ENCODE data around the gene IRAK3. TPM values are rescaled to one million over a fixed set of nuclear protein-coding genes. Genes with fewer than 3 reads are reported as not detected.
A peak's percentile ranks its signal among the peaks of the same experiment; 100 is the strongest.
"Not testable (repeated sequence)": the region's sequence is repeated elsewhere in the genome, so short reads cannot be mapped to it uniquely, and the experiment has no call there.

The IRAK3 gene
- total RNA-seq, 1 donor from 2014 or later, result 3.2 TPM

DNA sequence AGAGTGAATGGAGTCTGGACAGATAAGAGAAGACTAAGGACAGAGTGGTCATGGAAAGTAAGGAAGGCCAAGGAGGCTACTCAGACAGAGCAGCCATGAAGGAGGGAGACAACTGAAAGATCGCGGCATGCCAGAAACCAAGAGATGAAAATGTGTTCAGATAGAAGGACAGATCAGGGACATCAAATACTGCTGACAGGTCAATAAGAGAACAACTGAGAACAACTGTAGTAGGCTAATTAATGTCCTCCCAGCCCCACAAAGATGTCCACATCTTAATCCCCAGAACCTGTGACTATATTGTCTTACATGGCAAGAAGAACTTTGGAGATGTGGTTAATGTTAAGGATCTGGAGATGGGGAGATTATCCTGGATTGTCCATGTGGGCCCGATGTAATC, 98.3 kb downstream of the IRAK3 start:
- no peak for DNase-seq (ENCODE audit: low spot score)
- intact Hi-C loops (cut with DNase I), result no loop called here

DNA sequence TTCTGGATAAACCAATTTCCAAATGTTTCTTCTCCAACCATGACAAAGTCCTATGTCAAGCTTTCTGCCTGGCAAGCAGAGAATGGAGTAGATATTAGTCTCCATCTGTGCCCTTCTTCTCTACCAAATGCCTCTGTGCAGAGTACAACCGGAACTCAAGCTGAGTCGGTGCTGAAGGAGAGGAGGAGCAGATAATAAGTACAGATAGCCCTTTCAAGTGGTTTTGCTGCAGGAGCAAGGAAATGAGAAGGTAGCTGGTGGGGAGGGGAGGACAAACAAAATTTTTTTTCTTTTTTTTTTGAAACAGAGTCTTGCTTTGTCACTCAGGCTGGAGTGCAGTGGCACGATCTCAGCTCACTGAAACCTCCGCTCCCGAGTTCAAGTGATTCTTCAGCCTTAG, 99.1 kb downstream of the IRAK3 start:
- DNase-seq (ENCODE audit: low spot score), result no peak
- intact Hi-C loops (cut with DNase I), result no loop called here

DNA sequence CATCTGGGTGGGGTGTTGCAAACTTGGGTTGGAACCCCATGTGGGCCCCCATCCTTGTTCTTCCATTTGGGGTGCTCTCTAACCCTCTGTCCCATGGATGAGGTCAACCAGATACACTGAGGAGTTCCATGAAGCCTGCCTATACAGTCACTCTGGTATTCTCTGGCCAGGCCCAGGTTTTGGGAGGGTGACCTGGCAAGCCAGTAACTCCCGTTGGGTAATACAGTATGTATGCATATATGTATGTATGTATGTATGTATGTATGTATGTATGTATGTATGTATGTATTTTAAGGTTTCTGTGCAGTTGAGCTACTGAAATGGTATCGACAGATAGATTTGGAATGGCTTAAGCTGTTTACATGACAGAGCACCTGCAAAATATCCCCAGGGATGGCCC, 100.5 kb downstream of the IRAK3 start:
- no peak for DNase-seq (ENCODE audit: low spot score)
- intact Hi-C loops (cut with DNase I), result no loop called here

DNA sequence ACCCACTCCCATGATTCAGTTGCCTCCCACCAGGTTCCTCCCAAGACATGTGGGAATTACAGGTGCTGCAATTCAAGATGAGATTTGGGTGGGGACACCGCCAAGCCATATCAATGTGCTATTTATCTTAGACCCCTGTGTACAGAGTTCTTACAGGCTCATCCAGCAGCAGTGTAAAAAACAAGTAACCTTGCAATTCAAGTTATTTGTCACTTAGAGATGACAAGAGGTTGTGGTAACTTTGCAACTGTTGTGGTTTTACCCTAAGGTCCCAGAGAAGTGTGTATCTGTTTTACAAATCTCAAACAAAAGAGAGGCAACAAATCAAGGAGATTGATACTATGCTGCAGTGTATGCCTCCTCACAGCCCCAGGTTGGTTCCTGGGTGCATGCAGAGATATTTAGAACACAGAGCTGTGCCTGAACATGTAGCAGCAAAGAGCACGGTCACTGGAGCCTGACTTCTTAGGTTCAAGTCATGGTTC, 101.7 kb downstream of the IRAK3 start:
- no peak for DNase-seq (ENCODE audit: low spot score)
- intact Hi-C loops (cut with DNase I), result no loop called here

DNA sequence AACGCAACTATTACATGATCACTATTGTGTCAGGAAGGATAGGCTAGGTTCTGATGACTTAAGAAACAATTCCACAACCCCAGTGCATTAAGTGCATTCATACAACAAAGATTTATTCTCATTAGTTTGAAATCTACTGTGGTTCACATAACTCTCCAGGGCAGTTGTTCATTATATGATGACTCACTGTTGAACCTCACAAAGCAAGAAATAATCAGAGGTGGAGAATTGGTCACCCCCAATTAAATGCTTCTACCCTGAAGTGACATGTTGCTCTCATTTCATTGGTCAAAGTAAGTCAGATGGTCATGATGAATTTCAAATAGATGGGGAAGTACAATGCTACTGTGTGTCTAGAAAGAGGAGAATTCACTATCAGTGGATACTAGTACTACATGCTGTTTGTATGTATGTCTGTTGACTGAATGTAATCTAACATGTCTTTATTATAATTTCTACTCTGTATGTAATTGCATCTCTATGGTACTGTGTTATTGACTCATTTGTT, 107.2 kb downstream of the IRAK3 start:
- DNase-seq (ENCODE audit: low spot score), result no peak
- intact Hi-C loops (cut with DNase I), result no loop called here

DNA sequence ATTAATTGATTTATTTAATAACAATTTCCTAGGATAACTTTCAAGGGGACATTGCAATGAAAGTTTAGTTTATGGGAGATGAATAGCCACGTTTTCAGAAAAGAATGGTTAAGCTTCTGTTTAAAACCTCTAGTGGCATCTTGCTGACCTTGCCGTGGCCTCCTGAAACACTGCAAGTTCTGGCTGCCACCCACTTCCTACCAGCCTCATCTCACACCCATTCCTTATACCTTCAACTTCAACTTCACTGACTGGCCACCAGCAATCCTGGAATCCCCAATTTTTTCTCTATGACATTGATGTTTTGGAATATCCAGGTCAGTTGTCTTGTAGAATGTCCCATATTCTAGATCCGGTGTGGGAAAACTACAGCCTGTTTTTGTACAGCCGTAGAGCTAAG, 108.1 kb downstream of the IRAK3 start:
- DNase-seq (ENCODE audit: low spot score), result no peak
- intact Hi-C loops (cut with DNase I), result no loop called here

DNA sequence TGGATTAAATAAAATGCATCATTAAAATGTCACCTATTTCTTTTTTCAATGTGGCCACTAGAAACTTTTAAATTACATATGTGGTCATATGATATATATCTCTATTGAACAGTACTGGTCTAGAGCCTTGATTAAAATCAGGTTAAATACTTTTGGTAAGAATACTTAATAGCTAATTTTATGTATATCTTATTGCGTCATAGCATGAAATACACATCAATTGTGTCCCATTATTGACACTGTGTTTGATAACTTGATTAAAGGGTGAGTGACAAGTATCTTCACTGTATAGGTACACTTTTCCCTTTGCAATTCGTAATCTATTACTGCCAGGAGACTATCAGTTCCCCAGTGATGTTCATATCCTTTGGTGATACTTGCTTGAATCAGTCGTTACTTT, 108.9 kb downstream of the IRAK3 start:
- no peak for DNase-seq (ENCODE audit: low spot score)
- intact Hi-C loops (cut with DNase I), result no loop called here

DNA sequence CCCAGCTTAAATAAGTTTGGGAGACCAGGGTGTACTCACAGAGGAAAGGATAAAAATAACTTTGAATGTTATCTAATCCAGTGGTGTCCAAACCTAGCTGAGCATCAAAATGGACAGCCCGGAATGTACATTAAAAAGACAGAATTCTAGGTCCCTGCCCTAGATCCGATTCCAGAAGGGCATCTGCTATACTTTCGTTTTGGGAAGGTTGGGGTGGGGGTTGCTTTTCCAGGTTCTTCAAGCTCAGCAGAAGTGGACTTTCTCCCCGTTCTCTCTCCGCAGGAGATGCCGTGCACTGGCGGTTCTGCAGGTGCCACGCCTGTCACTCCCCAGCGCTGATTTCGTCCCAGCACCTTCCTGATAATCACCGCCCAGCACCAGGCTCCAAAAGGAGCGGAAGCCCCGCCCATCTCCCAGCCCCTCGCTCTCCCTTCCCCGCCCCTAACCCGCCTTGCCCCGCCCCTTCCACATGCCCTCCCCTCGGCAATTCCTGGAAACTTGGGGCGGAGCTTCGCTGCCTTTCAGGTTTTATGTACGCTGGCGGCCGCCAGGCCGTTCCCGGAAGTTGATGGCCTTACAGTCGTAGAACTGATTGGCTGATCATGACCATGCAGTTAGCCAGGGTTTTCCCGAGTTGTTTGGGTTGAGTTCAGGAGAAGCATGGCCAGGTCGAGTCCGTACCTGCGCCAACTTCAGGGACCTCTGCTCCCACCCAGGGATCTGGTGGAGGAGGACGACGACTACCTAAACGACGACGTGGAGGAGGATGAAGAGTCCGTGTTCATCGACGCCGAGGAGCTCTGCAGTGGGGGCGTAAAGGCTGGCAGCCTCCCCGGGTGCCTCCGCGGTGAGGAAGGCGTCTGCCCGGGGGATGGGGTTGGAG, 113.2 kb downstream of the IRAK3 start, which contains the start of gene HELB:
HELB (plus strand) TSS at position 550 of the 883 bp plus-strand sequence; CDS start at position 661, 111 bp downstream.
- DNase-seq (ENCODE audit: low spot score), result peak; percentile 99
- intact Hi-C loops (cut with DNase I), result loop anchor here (10.0 kb wide), 1 partner anchor 157 kb away; no protein-coding TSS in a partner anchor

DNA sequence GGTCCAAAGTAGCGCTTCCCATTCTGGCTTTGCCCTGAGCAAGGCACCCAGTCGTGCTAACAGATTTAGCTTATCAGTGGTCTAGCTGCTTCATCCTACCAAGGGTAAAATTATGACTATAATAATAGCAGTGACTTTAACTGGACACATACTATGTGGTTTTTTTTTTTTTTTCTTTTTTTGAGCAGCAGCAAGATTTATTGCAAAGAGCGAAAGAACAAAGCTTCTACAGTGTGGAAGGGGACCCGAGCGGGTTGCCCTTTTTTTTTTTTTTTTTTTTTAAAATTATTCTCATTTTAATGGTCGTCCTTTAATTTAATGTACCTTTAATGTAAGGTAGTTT, 113.8 kb downstream of the IRAK3 start:
- no peak for DNase-seq (ENCODE audit: low spot score)
- intact Hi-C loops (cut with DNase I), result loop anchor here (10.0 kb wide), 1 partner anchor 158 kb away; no protein-coding TSS in a partner anchor

DNA sequence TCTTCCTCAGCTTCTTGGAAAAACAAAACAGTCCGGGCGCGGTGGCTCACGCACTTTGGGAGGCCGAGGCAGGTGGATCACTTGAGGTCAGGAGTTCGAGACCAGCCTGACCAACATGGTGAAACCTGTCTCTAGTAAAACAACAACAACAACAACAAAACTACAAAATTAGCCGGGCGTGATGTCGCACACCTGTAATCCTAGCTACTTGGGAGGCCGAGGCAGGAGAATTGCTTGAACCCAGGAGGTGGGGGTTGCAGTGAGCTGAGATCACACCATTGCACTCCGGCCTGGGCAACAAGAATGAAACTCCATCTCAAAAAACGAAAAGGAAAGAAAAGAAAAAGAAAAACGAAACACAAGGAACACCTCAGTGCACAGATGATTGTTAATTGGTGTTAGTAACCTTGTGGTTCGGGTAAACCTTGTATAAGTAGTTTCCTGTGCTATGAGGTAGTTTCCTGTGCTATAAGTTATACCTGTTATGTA, 114.3 kb downstream of the IRAK3 start:
- DNase-seq (ENCODE audit: low spot score), result not testable (repeated sequence)
- intact Hi-C loops (cut with DNase I), result loop anchor here (10.0 kb wide), 1 partner anchor 159 kb away; no protein-coding TSS in a partner anchor

Other genes starting within 250 kb of the IRAK3 start
- 25.4 TPM for gene LLPH, start 58.5 kb upstream of the IRAK3 start, total RNA-seq
- gene TMBIM4, start 19.2 kb upstream of the IRAK3 start, total RNA-seq, result 79.5 TPM
- gene HELB, start 113.3 kb downstream of the IRAK3 start, total RNA-seq, result 1.6 TPM

Data from cardiac septum (tissue), 1 donor.